ENCODE measurements around the gene XPC. TPM values are rescaled to one million over a fixed set of nuclear protein-coding genes. Genes with fewer than 3 reads are reported as not detected.

Gene XPC
- total RNA-seq, 1 experiment from 2014 or later = 17.7 TPM

- H3K4me1 ChIP-seq (replicated peaks) = no peaks in the 10 kb centered on the region
- no peak for DNase-seq (ENCODE audit: low read depth in 1 of 2, low spot score in 2 of 2)
- H3K27ac ChIP-seq = no peak overlapping the region
- no peaks in the 10 kb centered on the region for H3K9me3 ChIP-seq (replicated peaks)
- H3K36me3 ChIP-seq = peaks cover 68% of the 10 kb centered on the region
- H3K4me3 ChIP-seq = no peak overlapping the region
- H3K27me3 ChIP-seq (replicated peaks) = no peaks in the 10 kb centered on the region
Measured at GRCh38 chr3:14154276-14154675, 24.1 kb downstream of the XPC start.

- no peaks in the 10 kb centered on the region for H3K27me3 ChIP-seq (replicated peaks)
- no peaks in the 10 kb centered on the region for H3K4me1 ChIP-seq (replicated peaks)
- DNase-seq (ENCODE audit: low read depth in 1 of 2, low spot score in 2 of 2) = no peak
- no peak overlapping the region for H3K27ac ChIP-seq
- no peaks in the 10 kb centered on the region for H3K9me3 ChIP-seq (replicated peaks)
- peaks cover 62% of the 10 kb centered on the region for H3K36me3 ChIP-seq
- no peak overlapping the region for H3K4me3 ChIP-seq
Measured at GRCh38 chr3:14153663-14154062, 24.7 kb downstream of the XPC start.

- Histone ChIP-seq H3K36me3 (peaks cover 62% of the 10 kb centered on the region), H3K4me1 (replicated peaks) (no peaks in the 10 kb centered on the region), H3K4me3 (no peak overlapping the region), H3K27ac (no peak overlapping the region), H3K9me3 (replicated peaks) (no peaks in the 10 kb centered on the region), H3K27me3 (replicated peaks) (no peaks in the 10 kb centered on the region)
- DNase-seq (ENCODE audit: low read depth in 1 of 2, low spot score in 2 of 2) = no peak
Measured at GRCh38 chr3:14152963-14153355, 25.4 kb downstream of the XPC start.

GRCh38 chr3:14152233-14152962, 26.0 kb downstream of the XPC start:
- no peak for DNase-seq (ENCODE audit: low read depth in 1 of 2, low spot score in 2 of 2)
- Histone ChIP-seq H3K27ac (no peak overlapping the region), H3K4me3 (no peak overlapping the region), H3K27me3 (replicated peaks) (no peaks in the 10 kb centered on the region), H3K9me3 (replicated peaks) (no peaks in the 10 kb centered on the region), H3K4me1 (replicated peaks) (no peaks in the 10 kb centered on the region), H3K36me3 (peaks cover 62% of the 10 kb centered on the region)

GRCh38 chr3:14151471-14152083, 26.8 kb downstream of the XPC start:
- Histone ChIP-seq H3K9me3 (replicated peaks) (no peaks in the 10 kb centered on the region), H3K27ac (no peak overlapping the region), H3K36me3 (peaks cover 62% of the 10 kb centered on the region), H3K4me3 (no peak overlapping the region), H3K27me3 (replicated peaks) (no peaks in the 10 kb centered on the region), H3K4me1 (replicated peaks) (no peaks in the 10 kb centered on the region)
- no peak for DNase-seq (ENCODE audit: low read depth in 1 of 2, low spot score in 2 of 2)

- H3K27me3 ChIP-seq (replicated peaks) = no peaks in the 10 kb centered on the region
- no peak overlapping the region for H3K4me3 ChIP-seq
- DNase-seq (ENCODE audit: low read depth in 1 of 2, low spot score in 2 of 2) = no peak
- no peak overlapping the region for H3K27ac ChIP-seq
- H3K9me3 ChIP-seq (replicated peaks) = no peaks in the 10 kb centered on the region
- peaks cover 65% of the 10 kb centered on the region for H3K36me3 ChIP-seq
- H3K4me1 ChIP-seq (replicated peaks) = peaks cover 2% of the 10 kb centered on the region
Measured at GRCh38 chr3:14150491-14151230, 27.7 kb downstream of the XPC start.

GRCh38 chr3:14150078-14150477, 28.3 kb downstream of the XPC start:
- Histone ChIP-seq H3K9me3 (replicated peaks) (no peaks in the 10 kb centered on the region), H3K4me3 (no peak overlapping the region), H3K36me3 (peaks cover 69% of the 10 kb centered on the region), H3K4me1 (replicated peaks) (peaks cover 8% of the 10 kb centered on the region), H3K27me3 (replicated peaks) (no peaks in the 10 kb centered on the region), H3K27ac (no peak overlapping the region)
- no peak for DNase-seq (ENCODE audit: low read depth in 1 of 2, low spot score in 2 of 2)

GRCh38 chr3:14148041-14148985, 30.1 kb downstream of the XPC start:
- Histone ChIP-seq H3K4me3 (no peak overlapping the region), H3K9me3 (replicated peaks) (no peaks in the 10 kb centered on the region), H3K27ac (no peak overlapping the region), H3K27me3 (replicated peaks) (no peaks in the 10 kb centered on the region), H3K4me1 (replicated peaks) (peaks cover 24% of the 10 kb centered on the region), H3K36me3 (peaks cover 57% of the 10 kb centered on the region)
- no peak for DNase-seq (ENCODE audit: low read depth in 1 of 2, low spot score in 2 of 2)

GRCh38 chr3:14147617-14148016, 30.8 kb downstream of the XPC start:
- Histone ChIP-seq H3K27me3 (replicated peaks) (no peaks in the 10 kb centered on the region), H3K27ac (no peak overlapping the region), H3K36me3 (peaks cover 58% of the 10 kb centered on the region), H3K9me3 (replicated peaks) (no peaks in the 10 kb centered on the region), H3K4me1 (replicated peaks) (peaks cover 31% of the 10 kb centered on the region), H3K4me3 (no peak overlapping the region)
- DNase-seq (ENCODE audit: low read depth in 1 of 2, low spot score in 2 of 2) = no peak

- Histone ChIP-seq H3K9me3 (replicated peaks) (no peaks in the 10 kb centered on the region), H3K36me3 (peaks cover 58% of the 10 kb centered on the region), H3K27me3 (replicated peaks) (no peaks in the 10 kb centered on the region), H3K4me1 (replicated peaks) (peaks cover 36% of the 10 kb centered on the region), H3K27ac (no peak overlapping the region), H3K4me3 (no peak overlapping the region)
- DNase-seq (ENCODE audit: low read depth in 1 of 2, low spot score in 2 of 2) = no peak
Measured at GRCh38 chr3:14147066-14147435, 31.4 kb downstream of the XPC start.

GRCh38 chr3:14146381-14147065, 31.9 kb downstream of the XPC start:
- Histone ChIP-seq H3K27me3 (replicated peaks) (no peaks in the 10 kb centered on the region), H3K4me3 (no peak overlapping the region), H3K4me1 (replicated peaks) (peaks cover 37% of the 10 kb centered on the region), H3K36me3 (peaks cover 58% of the 10 kb centered on the region), H3K9me3 (replicated peaks) (no peaks in the 10 kb centered on the region), H3K27ac (no peak overlapping the region)
- no peak for DNase-seq (ENCODE audit: low read depth in 1 of 2, low spot score in 2 of 2)

GRCh38 chr3:14145670-14146380, 32.6 kb downstream of the XPC start:
- no peak for DNase-seq (ENCODE audit: low read depth in 1 of 2, low spot score in 2 of 2)
- H3K36me3 ChIP-seq = peaks cover 61% of the 10 kb centered on the region
- H3K4me1 ChIP-seq (replicated peaks) = peaks cover 37% of the 10 kb centered on the region
- H3K9me3 ChIP-seq (replicated peaks) = no peaks in the 10 kb centered on the region
- no peaks in the 10 kb centered on the region for H3K27me3 ChIP-seq (replicated peaks)
- no peak overlapping the region for H3K4me3 ChIP-seq
- H3K27ac ChIP-seq = peak overlapping the region; percentile 99

Data from SJSA1 (cell line).